ENCODE results near the gene FAM193A. TPM values are rescaled to one million over a fixed set of nuclear protein-coding genes. Genes with fewer than 3 reads are reported as not detected.
A peak's percentile ranks its signal among the peaks of the same experiment; 100 is the strongest.
"Not testable (repeated sequence)": the region's sequence is repeated elsewhere in the genome, so short reads cannot be mapped to it uniquely, and the experiment has no call there.

Gene FAM193A
- polyA plus RNA-seq, 5 donors = 26.0 to 32.8 (median 26.7) TPM

GRCh38 chr4:2574009-2574408, 37.6 kb downstream of the FAM193A start:
- DNase-seq = no peak

GRCh38 chr4:2574863-2575262, 38.4 kb downstream of the FAM193A start:
- no peak for DNase-seq

- DNase-seq = no peak
Measured at GRCh38 chr4:2576290-2576689, 39.8 kb downstream of the FAM193A start.

GRCh38 chr4:2578106-2578505, 41.7 kb downstream of the FAM193A start:
- DNase-seq = no peak

- no peak for DNase-seq
Measured at GRCh38 chr4:2579910-2580309, 43.5 kb downstream of the FAM193A start.

- DNase-seq = no peak
Measured at GRCh38 chr4:2583092-2583491, 46.6 kb downstream of the FAM193A start.

- peak; percentile 33 to 40 for DNase-seq
Measured at GRCh38 chr4:2583517-2583916, 47.1 kb downstream of the FAM193A start.

GRCh38 chr4:2586502-2586901, 50.1 kb downstream of the FAM193A start:
- DNase-seq = no peak

- DNase-seq = no peak
Measured at GRCh38 chr4:2587213-2587823, 50.9 kb downstream of the FAM193A start.

GRCh38 chr4:2588259-2588658, 51.8 kb downstream of the FAM193A start:
- DNase-seq = no peak

GRCh38 chr4:2591189-2591588, 54.7 kb downstream of the FAM193A start:
- DNase-seq = peak in 1 of 2 donors; percentile 31

GRCh38 chr4:2592014-2592413, 55.6 kb downstream of the FAM193A start:
- DNase-seq = not testable (repeated sequence)

- DNase-seq = no peak
Measured at GRCh38 chr4:2592572-2592971, 56.1 kb downstream of the FAM193A start.

- DNase-seq = no peak
Measured at GRCh38 chr4:2593003-2593402, 56.6 kb downstream of the FAM193A start.

GRCh38 chr4:2595436-2595835, 59.0 kb downstream of the FAM193A start:
- no peak for DNase-seq

GRCh38 chr4:2595952-2596552, 59.6 kb downstream of the FAM193A start:
- no peak for DNase-seq

GRCh38 chr4:2596611-2597010, 60.2 kb downstream of the FAM193A start:
- no peak for DNase-seq

GRCh38 chr4:2598511-2599303, 62.3 kb downstream of the FAM193A start:
- no peak for DNase-seq

GRCh38 chr4:2599304-2599654, 62.8 kb downstream of the FAM193A start:
- no peak for DNase-seq

- DNase-seq = no peak
Measured at GRCh38 chr4:2600878-2601277, 64.4 kb downstream of the FAM193A start.

- no peak for DNase-seq
Measured at GRCh38 chr4:2604614-2605013, 68.2 kb downstream of the FAM193A start.

GRCh38 chr4:2606960-2607506, 70.6 kb downstream of the FAM193A start:
- no peak for DNase-seq

GRCh38 chr4:2607822-2608221, 71.4 kb downstream of the FAM193A start:
- no peak for DNase-seq
